Central memory CD4-positive, alpha-beta T cell (primary cell): ENCODE results near the gene LYPLA2.

ENCODE experiments used
- DNase-seq: peaks from one replicate; pipeline ENCODE4 v3.0.0; 2022

Gene LYPLA2

GRCh38 chr1:23838401-23838866 lies 47.5 kb downstream of the LYPLA2 start:
- peak; percentile 68 for DNase-seq

- DNase-seq: no peak
Measured at GRCh38 chr1:23843644-23844043, 52.7 kb downstream of the LYPLA2 start.
